Endothelial cell of coronary artery (primary cell): ENCODE measurements around the gene SPOUT1. TPM values are rescaled to one million over a fixed set of nuclear protein-coding genes. Genes with fewer than 3 reads are reported as not detected.

Experiments
- total RNA-seq: library from RNA; depleted of rRNA; stranded (reverse); fragments of >200 nt; gene quantifications from 2 replicates; pipeline ENCODE4 v1.2.3, GENCODE V29; 2014

Gene SPOUT1
- 13.0 and 14.8 TPM in 2 replicates for total RNA-seq

GRCh38 chr9:128829477-128830251, at the start of gene SPOUT1:
TSS of gene SPOUT1 (minus strand) at chr9:128829794. CDS start at chr9:128829780, 14 bp downstream.

GRCh38 chr9:128818099-128818838, 11.3 kb downstream of the SPOUT1 start, which contains the start of gene ENDOG:
TSS of gene ENDOG (plus strand) at chr9:128818500. CDS start at chr9:128818685, 185 bp downstream.

GRCh38 chr9:128786681-128787601, 42.7 kb downstream of the SPOUT1 start, which contains the start of gene TBC1D13:
TSS of gene TBC1D13 (plus strand) at chr9:128787253. CDS start at chr9:128787354, 101 bp downstream.

GRCh38 chr9:128771745-128772519, 57.7 kb downstream of the SPOUT1 start, which contains the start of gene ZER1:
TSS of gene ZER1 (minus strand) at chr9:128771927. CDS start at chr9:128755565, 16,362 bp downstream.

Other genes with a start within 250 kb of the SPOUT1 start
- 44.1 and 70.7 TPM in 2 replicates for gene DYNC2I2, start 172.9 kb downstream of the SPOUT1 start, total RNA-seq
- 746 and 844 TPM in 2 replicates for gene SET, start 140.6 kb downstream of the SPOUT1 start, total RNA-seq
- 16.6 and 18.5 TPM in 2 replicates for gene PKN3, start 127.3 kb downstream of the SPOUT1 start, total RNA-seq
- 29.4 and 31.9 TPM in 2 replicates for gene ZDHHC12, start 105.7 kb downstream of the SPOUT1 start, total RNA-seq
- gene ZER1, start 57.9 kb downstream of the SPOUT1 start, total RNA-seq = 8.6 and 12.7 TPM in 2 replicates
- gene TBC1D13, start 42.5 kb downstream of the SPOUT1 start, total RNA-seq = 11.7 and 14.0 TPM in 2 replicates
- gene ENDOG, start 11.3 kb downstream of the SPOUT1 start, total RNA-seq = 28.3 and 32.8 TPM in 2 replicates
- 7.6 and 10.8 TPM in 2 replicates for gene KYAT1, start 52.2 kb upstream of the SPOUT1 start, total RNA-seq
- 110 and 120 TPM in 2 replicates for gene LRRC8A, start 52.3 kb upstream of the SPOUT1 start, total RNA-seq
- 0.27 and 0.75 TPM in 2 replicates for gene PHYHD1, start 91.2 kb upstream of the SPOUT1 start, total RNA-seq
- 23.4 and 30.9 TPM in 2 replicates for gene DOLK, start 117.8 kb upstream of the SPOUT1 start, total RNA-seq
- gene NUP188, start 117.9 kb upstream of the SPOUT1 start, total RNA-seq = 44.7 and 55.3 TPM in 2 replicates
- gene SH3GLB2, start 198.5 kb upstream of the SPOUT1 start, total RNA-seq = 23.4 and 40.7 TPM in 2 replicates
- gene MIGA2, start 206.8 kb upstream of the SPOUT1 start, total RNA-seq = 18.7 and 21.5 TPM in 2 replicates